Colonic mucosa (tissue), 4 donors: ENCODE data around the gene GCA. TPM values are rescaled to one million over a fixed set of nuclear protein-coding genes. Genes with fewer than 3 reads are reported as not detected.
A peak's percentile ranks its signal among the peaks of the same experiment; 100 is the strongest.

Experiments used
- DNase-seq: peaks from one replicate; pipeline ENCODE4 v3.0.0-alpha.2; 2020
- H3K27ac ChIP-seq: fragments of 200-600 bp; one replicate; pipeline ENCODE4 v1.8.0; 2021
- H3K27me3 ChIP-seq: fragments of 200-600 bp; one replicate; pipeline ENCODE4 v1.8.0; 2021
- H3K36me3 ChIP-seq: fragments of 200-600 bp; one replicate; pipeline ENCODE4 v1.8.0; 2021
- H3K4me1 ChIP-seq: fragments of 200-600 bp; one replicate; pipeline ENCODE4 v1.8.0; 2021; ENCODE audit warnings: mild to moderate bottlenecking
- H3K4me3 ChIP-seq: fragments of 200-600 bp; one replicate; pipeline ENCODE4 v1.8.0; 2021
- H3K9ac ChIP-seq, 2 donors: one replicate each; pipeline ENCODE4 v1.7.0; 2013; ENCODE audit warnings: control low read depth in 2 of 2, low read depth in 2 of 2, low read length in 2 of 2
- H3K9me3 ChIP-seq: fragments of 200-600 bp; one replicate; pipeline ENCODE4 v1.8.0; 2021
- CTCF ChIP-seq: fragments of 200-600 bp; IDR thresholded peaks from one replicate; pipeline ENCODE4 v1.8.0; 2022; ENCODE audit warnings: antibody characterized with exemption, mild to moderate bottlenecking
- intact Hi-C: fragments of 100-400 bp; cut with DNase I; formaldehyde crosslinking; loops from one replicate; pipeline ENCODE4 v1.14.1; 2022
- total RNA-seq, 2 donors: library from RNA; stranded (reverse); fragmentation: NEBNext Ultra II Directional in 1 of 2; extraction: Animal tissue kit (Norgen Biotek cat#: 25700) in 1 of 2; gene quantifications; one replicate each; pipeline ENCODE4 v1.2.1, GENCODE V29; 2021
- donor health status: healthy.
- donor health status: DM: no; HTN: no; CAD: no.
- donor health status: DM: no; HTN: no; CAD: no.

GCA gene
- 10 to 100 TPM; 22.1 to 30.9 TPM for total RNA-seq

- TF ChIP-seq CTCF, result no peak
- DNase-seq, result peak; percentile 99
Measured at GRCh38 chr2:162343824-162344616, at the start of gene GCA. Gene GCA (plus strand): TSS chr2:162344132. CDS start chr2:162344249, 117 bp downstream.

DNA sequence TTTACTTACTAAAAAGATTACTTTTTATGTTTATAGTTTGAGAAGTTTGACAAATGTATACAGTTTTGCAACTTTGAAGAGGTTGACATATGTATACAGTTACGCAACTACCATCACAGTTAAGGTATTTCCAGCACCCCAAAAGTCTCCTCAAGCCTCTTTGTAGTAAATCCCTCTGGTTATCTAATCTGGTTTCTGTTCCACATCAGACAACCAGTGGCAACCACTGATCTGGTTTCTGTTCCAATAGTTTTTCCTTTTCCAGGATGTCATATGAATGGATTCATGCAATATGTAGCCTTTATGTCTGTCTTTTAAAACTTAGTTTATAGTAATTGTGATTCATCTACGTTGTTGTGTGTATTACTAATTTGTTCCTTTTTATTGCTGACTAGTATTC, 48.9 kb upstream of the GCA start:
- Histone ChIP-seq H3K4me1 (no peaks in the 10 kb centered on the region), H3K27ac (no peak overlapping the region), H3K4me3 (no peak overlapping the region), H3K9ac (no peak overlapping the region), H3K27me3 (no peaks in the 10 kb centered on the region), H3K36me3 (no peaks in the 10 kb centered on the region), H3K9me3 (no peaks in the 10 kb centered on the region)
- TF ChIP-seq CTCF, result no peak
- intact Hi-C loops, result loop anchor here (5.0 kb wide), 1 partner anchor 73 kb away; no protein-coding TSS in a partner anchor
- DNase-seq, result no peak

More at GRCh38 chr2:162343824-162344616, at the start of gene GCA:
- Histone ChIP-seq H3K9ac (peak within 1 kb of the TSS; percentile 66 to 82), H3K4me3 (peak within 1 kb of the TSS; percentile 58), H3K36me3 (no peaks in the 10 kb centered on the region), H3K9me3 (no peaks in the 10 kb centered on the region), H3K27ac (peak within 1 kb of the TSS; percentile 75), H3K27me3 (no peaks in the 10 kb centered on the region), H3K4me1 (peaks cover 4% of the 10 kb centered on the region)
- intact Hi-C loops, result no loop called here

DNA sequence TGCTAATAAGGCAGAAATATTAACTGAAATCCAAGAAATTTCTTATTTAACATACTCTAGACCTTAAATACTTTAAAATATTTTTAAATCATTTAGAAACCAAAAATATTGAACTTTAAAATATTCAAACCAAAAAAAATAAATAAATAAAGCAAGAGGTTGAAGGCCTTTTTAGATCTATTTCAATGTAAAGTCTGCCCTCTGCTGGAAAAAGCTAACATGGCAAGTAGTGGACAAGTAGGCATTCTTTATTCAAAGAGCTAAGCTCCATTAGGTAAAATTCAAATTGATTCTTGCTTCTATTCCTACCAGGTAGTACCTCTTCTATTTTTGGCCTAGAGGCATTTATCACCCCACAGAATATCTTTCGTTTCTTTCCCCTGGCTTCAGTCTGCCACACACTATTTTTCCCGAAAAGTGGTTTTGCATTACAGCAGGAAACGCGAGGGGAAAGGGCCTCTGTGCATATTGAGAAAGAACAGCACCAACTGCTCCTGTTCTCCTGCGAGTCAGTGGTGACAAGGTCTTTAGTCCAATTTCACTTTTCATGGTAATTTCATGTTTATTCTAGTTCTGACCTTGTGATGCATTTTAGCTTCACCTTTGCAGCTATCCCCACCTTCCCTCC, 45.9 kb upstream of the GCA start:
- no peak overlapping the region for H3K4me3 ChIP-seq
- H3K9me3 ChIP-seq, result no peaks in the 10 kb centered on the region
- H3K9ac ChIP-seq, result no peak overlapping the region
- no peaks in the 10 kb centered on the region for H3K27me3 ChIP-seq
- TF ChIP-seq CTCF, result peak; percentile 79
- DNase-seq, result peak; percentile 85
- H3K27ac ChIP-seq, result no peak overlapping the region
- H3K4me1 ChIP-seq, result no peaks in the 10 kb centered on the region
- no peaks in the 10 kb centered on the region for H3K36me3 ChIP-seq
- intact Hi-C loops, result loop anchor here (2.0 to 5.0 kb wide), 2 partner anchors 76 to 145 kb away; partner anchors contain the start of gene GCG

DNA sequence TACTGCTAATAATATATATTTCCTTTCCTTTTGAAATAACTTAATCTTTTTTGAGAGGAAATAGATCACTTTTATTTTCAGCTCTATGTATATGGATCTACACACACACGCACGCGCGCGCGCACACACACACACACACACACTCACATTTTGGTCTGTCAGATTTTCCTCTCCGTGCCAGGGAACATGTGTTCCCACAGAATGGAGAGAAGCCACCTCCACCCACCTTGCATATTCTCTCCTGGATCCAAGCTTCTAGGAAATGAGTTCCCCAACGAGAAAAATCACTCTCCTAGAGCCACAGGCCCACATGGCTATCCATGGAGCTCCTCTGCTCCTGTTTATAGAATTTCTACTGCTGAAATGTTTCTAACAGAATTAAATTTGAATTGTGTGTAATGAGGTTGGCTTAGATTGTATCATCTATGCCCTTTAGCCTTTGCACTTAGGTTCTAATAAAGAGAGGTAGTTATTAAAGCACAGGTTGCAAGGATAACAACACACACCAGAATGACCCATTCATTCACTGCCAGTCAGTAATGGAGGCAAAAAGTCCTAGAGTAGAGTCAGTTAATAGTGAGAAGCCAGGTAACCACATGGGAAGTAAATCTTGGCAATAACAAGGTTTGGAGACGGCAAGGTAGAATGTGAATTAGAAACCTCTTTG, 45.1 kb upstream of the GCA start:
- intact Hi-C loops, result loop anchor here (2.0 to 5.0 kb wide), 2 partner anchors 77 to 146 kb away; partner anchors contain the start of gene GCG
- no peak for DNase-seq

More for the DNA sequence above, 45.1 kb upstream of the GCA start:
- no peak overlapping the region for H3K9ac ChIP-seq
- H3K9me3 ChIP-seq, result no peaks in the 10 kb centered on the region
- no peak overlapping the region for H3K4me3 ChIP-seq
- TF ChIP-seq CTCF, result no peak
- H3K27me3 ChIP-seq, result no peaks in the 10 kb centered on the region
- H3K27ac ChIP-seq, result no peak overlapping the region
- H3K36me3 ChIP-seq, result no peaks in the 10 kb centered on the region
- H3K4me1 ChIP-seq, result no peaks in the 10 kb centered on the region
